GM21737 (cell line): Measurements from ENCODE around the gene TRMU.

Experiments used
- ATAC-seq: cut with Tn5 transposase; IDR thresholded peaks from one replicate; pipeline ENCODE4 v1.9.1; 2021; ENCODE audit warnings: mild to moderate bottlenecking, moderate library complexity; ENCODE audit not compliant: unreplicated experiment

Gene TRMU, protein sequence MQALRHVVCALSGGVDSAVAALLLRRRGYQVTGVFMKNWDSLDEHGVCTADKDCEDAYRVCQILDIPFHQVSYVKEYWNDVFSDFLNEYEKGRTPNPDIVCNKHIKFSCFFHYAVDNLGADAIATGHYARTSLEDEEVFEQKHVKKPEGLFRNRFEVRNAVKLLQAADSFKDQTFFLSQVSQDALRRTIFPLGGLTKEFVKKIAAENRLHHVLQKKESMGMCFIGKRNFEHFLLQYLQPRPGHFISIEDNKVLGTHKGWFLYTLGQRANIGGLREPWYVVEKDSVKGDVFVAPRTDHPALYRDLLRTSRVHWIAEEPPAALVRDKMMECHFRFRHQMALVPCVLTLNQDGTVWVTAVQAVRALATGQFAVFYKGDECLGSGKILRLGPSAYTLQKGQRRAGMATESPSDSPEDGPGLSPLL

DNA sequence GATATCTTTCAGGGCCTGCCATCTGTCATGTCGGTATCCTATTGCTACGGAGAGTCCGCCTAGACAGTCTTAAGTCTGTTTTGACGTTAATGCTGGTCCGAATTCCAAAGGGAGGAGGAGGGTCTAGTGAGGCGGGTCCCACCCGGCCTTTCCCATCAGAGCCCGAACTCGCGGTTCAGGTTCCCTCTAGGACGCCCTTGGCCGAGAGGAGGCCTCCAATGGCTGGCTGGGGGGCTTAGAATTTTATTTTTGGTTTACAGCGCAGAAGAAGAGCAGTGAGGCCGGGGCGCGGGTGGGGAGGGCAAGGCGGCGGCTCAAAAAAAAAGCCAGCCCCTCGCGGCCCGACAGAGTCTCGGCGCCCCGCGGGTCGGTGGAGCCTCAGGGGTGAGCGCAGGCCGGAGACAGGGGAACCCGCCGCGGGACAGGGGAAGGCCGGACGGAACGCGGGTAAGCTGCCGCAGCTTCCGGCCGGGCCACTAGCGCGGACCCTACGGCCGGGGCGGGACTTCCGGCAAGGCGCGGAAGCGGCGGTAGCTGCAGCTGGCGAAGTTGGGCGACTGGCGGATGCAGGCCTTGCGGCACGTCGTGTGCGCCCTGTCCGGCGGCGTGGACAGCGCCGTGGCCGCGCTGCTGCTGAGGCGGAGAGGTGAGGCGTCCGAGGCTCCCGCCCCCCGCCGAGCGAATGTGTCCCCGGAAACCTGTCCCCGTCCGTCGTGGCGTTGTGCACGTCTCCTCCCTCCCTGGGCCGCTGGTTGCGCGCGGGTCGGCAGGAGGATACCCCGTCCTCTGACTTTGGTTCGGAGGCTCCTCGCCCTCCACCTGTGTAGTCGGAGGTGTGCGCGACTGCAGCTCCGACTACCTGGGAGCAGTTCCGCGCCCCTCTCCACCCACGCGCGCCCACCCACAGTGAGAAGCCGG, at the start of gene TRMU:
Gene TRMU (plus strand): TSS at position 514 of the 918 bp plus-strand sequence. CDS start 51 bp downstream, at position 565.
- ATAC-seq: peak; percentile 77

DNA sequence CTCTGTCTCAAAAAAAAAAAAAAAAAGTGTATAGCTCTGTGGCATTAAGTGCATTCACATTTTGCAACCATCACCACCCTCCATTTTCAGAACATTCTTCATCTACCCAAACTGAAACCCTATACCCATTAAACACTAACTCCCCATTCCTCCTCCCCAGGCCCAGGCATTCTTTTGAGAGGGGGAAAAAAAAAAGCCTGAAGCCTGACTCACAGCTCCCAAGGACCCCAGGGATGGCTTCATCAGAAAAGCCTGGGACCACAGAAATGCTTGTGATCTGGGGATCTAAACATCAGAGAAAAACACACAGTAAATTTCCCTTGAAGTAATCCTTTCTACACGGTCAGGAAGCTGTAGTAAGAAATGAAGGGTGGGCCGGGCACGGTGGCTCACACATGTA, 49.5 kb upstream of the TRMU start:
- ATAC-seq: no peak

DNA sequence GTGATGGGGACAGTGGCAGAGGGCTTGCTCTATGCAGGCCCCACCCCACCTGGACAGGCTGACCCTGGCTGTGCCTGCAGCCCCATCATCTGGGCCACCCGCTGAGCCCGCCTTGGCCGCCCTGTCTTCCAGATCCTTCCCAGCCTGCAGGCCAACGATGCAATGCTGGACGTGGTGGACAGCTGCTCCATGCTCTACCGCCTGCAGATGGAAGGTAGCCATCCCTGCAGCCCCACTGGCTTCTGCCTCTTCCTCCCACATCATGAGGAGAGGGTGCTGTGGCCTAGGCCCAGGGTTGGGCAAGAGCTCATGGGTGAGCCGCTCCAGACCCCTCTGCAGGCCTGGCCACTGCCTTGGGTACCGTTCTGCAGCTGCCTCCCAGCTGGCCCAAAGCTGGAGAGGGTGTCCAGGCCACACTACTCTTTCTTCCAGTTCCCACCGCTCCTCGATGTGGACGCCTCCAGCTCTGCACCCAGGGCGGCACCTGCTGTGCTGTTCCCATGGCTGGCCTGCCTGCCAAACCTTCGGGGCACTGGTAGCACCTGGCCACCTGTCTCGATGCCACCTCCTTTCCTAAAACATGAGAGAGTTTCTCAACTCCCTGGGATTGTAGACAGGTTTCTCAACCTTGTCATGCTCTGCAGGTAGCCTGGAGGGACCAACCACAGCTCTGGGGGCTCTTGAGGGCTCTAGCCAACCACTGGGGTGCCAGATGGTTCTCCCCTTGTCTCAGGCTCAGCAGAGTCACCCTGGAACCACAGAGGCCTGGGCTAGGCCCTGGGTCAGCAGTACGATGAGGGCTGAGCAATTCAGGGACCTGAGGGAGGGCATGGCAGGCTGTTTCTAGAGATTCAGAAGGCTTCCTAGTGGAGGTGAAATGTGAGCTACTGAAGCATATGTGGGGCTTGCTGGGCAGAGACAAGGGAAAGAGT, 48.3 kb upstream of the TRMU start:
- ATAC-seq: no peak

DNA sequence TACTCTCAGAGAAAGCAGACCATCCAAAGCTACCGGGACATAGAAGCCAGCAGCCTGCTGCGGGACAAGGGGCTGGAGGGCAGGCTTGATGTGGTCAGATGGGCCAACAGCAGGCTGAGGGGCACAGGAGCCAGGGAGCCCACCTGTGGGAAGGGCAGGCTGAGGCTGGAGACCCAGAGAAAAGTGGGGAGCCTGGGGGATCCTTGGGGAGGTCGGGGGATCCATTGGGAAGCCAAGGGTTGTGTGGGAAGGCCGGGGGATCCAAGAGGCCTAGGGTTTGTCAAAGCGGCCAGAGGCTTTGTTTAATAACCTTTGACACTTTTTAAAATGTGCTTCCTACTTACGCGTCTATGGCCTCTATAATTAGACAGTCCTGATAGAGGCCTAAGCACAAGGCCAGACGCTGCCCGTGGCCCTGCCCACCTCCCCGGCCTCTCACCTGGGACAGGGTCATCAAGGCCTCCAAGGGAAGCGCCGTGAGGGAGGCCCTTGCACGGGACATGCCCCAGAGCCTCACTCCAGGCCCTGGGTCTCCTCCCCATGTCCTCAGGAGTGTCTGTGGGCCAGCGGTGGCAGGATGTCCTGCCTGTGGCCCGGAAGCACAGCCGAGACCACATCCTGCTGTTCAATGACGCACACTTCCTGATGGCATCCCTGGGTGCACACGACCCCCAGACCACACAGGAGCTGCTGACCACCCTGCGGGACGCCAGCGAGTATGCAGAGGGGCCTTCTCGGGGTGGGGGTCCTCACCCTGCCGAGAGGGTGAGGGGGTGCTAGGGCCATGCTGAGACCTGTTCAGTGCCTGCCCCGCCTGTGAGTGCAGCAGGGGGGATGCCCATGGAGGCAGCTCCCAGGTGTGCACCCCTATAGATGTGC, 47.4 kb upstream of the TRMU start:
- ATAC-seq: peak; percentile 66

DNA sequence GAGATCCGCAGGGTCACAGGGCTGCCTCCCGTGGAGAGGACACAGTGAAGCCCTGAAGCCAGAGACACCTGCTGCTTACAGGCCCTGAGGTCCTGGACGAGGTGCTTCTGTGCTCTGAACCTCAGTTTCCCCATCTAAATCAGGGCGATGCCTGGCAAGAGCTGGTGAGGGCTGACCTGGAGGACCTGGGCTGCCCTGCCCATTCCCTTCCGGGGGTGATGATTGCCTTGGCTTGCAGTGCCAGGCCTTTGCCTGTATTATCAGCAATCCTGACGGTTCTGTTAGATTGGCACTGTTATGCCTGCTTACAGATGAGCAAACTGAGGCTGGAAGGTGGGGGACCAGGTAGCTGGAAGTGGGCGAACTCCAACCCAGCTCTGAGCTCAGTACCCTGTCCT, 46.7 kb upstream of the TRMU start:
- no peak for ATAC-seq

DNA sequence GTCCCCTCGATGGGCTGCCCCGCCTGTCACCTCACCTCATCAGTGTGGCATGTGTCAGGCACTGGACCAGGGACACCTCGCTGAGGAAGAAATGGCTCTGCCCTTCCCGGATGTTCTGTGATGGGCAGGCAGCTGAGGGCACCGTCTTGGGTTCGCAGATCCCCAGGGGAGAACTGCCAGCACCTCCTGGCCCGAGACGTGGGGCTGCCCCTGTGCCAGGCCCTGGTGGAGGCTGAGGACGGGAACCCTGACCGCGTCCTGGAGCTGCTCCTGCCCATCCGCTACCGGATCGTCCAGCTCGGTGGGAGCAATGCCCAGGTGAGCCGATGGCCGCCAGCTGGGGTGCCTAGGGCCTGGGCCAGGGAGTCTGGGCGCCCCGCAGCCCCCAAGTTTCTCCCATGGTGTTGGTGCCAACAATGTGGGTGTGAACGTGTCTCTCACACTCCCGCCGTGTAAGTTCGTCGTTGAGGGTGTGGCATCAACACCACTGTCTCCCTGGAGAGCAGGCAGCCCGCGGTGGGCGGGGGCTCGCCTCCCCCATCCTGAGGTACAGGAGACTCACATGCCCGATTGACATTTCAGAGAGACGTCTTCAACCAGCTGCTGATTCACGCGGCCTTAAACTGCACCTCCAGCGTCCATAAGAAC, 46.1 kb upstream of the TRMU start:
- no peak for ATAC-seq

DNA sequence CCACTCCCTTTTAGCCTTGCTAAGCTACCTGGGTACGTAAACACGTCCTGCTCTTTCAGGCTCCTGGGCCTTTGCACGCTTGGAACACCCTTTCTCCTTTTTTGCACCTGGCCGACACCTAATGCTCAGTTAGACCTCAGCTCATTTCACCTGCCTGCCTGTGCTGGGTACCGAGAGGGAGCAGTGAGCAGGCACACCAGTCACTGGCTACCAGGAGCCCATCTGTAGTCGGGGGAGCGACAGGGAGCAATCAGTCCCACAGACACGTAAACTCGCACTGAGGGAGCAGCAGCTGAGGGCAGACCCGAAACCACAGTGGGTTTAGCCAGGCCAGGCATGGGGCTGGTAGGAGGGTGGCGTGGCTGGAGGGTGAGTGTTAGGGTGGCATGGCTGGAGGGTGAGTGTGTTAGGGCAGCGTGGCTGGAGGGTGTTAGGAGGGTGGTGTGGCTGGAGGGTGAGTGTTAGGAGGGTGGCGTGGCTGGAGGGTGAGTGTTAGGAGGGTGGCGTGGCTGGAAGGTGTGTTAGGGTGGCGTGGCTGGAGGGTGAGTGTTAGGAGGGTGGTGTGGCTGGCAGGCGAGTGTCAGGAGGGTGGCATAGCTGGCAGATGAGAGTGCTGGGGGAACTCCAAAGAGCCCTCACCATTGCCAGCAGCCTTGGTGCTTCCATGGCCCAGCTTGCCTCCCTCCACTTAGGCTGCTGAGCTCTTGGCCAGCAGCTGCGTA, 45.2 kb upstream of the TRMU start:
- ATAC-seq: no peak

DNA sequence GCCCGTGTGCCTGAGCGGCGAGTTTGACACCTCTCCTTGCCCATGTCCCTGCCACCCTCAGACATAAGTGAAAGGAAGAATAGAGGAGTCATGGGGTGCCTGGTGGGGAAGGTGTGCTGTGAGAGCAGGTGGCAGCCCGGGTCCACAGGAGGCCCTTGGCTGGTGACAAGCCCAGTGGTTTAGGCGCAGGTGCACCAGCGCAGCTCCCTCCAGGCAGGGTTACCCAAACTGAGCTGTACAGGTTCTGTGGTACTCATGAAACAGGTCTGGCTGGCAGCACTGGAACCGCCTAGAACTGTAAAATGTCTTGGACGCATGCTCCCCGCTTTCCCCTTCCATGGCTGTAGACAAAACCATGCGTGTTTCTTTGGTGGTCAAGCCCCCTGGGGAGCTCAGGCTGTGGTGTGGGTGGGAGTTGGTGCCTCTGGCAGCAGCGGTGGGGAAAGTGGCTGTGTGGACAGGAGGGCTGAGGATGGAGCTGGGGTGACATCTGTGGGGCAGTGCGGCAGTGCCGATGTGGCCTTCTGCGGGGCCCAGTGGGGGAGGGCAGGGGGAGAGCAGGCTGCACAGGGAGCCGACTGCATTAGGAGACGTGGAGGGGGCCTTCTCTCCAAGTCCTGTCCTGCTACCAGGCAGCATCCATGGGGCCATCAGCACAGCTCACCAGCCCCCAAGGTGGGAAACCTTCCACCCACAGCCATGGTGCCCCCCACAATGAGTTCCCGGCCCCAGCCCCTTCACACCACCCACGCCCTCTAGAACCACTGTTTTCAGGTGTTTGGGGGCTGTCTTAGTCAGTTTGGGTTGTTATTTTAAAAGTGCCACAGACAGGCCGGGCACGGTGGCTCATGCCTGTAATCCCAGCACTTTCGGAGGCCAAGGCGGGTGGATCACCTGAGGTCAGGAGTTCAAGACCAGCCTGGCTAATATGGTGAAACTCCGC, 44.4 kb upstream of the TRMU start:
- no peak for ATAC-seq

DNA sequence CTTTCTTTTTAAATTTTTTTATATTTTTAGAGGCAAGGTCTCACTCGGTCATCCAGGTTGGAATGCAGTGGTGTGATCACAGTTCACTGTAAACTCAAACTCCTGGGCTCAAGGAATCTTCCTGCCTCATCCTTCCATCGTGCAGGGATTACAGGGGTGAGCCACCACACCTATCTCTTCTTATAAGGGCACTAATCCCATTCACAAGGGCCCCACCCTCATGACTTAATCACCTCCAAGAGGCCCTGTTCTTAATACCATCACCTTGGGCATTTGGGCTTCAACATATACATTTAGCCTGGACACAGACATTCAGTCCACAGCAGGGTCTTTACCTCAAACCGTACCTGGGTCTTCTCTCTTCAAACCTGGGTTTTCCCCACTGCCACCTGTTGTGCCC, 43.3 kb upstream of the TRMU start:
- ATAC-seq: no peak

DNA sequence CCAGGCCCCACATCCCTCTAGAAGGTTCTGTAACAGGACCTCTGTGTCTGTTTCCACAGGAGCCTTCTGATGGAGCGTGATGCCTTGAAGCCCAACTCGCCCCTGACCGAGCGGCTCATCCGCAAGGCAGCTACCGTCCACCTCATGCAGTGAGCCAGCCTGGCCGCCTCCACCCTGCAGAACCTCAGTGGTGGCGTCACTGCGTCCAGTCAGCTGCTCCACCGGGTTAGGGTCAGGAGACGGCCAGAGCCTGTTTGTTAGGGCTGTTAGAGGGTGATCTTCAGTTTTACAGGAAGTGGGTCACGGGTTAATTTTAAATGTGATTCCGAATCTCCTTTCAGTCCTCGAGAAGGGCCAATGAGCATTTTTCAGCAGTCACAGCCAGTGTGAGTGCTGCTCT, 42.8 kb upstream of the TRMU start:
- no peak for ATAC-seq

DNA sequence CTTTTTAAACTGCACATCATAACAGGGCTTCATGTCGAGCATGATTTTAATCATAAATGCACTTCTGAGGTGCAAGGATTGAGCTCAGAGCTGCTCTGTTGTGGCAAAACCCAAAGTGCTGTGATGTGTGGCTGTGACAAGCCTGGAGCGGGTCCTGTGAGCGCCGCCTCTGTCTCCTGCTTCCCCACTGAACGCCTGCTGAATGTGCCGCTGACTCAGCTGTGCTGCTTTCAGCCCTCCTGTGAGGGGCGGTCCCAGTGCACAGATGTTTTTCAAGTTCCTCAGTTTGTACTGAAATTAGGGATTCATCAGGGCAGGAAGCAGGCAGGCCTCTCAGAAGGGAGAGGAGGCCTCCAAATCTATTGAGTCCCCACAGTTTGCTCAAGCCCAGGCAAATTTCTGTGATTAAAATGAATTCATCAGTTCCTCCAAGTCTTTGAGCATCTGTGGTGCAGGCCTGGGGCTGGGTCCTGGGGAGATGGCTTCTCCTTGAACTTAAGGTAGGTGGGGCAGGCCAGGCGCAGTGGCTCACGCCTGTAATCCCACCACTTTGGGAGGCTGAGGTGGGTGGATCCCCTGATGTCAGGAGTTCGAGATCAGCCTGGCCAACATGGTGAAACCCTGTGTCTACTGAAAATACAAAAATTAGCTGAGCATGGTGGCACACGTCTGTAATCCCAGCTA, 41.8 kb upstream of the TRMU start:
- ATAC-seq: no peak

DNA sequence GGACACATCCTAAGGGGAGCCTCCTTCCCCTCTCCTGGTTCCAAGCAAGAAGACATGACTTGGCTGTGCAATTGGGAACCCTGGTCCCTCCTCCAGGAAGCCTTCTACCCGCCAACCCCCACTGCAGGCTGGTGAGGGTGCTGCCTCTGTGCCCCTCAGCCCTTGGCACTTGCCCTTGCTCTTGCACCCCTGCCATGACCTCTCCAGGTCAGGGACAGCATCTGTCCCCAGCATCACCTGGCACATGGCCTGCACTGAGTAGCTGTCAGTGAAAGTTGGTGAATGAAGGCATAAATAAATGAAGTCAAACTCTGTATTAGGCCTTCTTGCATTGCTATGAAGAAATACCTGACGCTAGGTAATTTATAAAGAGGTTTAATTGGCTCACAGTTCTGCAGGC, 40.7 kb upstream of the TRMU start:
- ATAC-seq: no peak

DNA sequence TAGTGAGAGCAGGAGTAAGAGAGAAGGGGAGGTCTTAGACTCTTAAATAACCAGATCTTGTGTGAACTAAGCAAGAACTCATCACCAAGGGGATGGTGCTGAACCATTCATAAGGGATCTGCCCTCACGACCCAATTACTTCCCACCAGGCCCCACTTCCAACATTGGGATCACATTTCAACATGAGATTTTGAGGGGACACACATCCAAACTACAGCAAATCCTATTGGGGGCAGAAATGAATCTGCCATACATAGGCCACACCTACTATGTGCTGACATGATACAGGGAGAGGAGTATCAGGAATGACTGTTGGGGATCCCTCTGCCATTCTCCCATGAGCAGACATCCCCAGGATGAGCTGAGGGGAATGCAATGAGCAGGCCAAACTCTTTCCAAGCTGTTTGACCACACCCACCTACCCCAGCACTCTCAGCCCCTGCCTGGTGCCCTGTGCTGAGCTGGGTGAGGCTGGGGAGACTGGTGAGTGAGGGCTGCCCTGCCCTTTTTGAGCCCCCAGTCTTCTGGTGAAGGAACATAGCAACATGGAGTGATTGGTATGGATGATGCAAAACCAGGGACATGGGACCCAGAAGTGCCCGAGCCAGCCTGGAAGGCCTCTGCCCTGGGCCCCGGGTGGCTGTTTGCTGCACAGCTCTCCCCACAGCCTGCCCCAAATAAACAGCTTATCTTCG, 40.1 kb upstream of the TRMU start:
- ATAC-seq: no peak

DNA sequence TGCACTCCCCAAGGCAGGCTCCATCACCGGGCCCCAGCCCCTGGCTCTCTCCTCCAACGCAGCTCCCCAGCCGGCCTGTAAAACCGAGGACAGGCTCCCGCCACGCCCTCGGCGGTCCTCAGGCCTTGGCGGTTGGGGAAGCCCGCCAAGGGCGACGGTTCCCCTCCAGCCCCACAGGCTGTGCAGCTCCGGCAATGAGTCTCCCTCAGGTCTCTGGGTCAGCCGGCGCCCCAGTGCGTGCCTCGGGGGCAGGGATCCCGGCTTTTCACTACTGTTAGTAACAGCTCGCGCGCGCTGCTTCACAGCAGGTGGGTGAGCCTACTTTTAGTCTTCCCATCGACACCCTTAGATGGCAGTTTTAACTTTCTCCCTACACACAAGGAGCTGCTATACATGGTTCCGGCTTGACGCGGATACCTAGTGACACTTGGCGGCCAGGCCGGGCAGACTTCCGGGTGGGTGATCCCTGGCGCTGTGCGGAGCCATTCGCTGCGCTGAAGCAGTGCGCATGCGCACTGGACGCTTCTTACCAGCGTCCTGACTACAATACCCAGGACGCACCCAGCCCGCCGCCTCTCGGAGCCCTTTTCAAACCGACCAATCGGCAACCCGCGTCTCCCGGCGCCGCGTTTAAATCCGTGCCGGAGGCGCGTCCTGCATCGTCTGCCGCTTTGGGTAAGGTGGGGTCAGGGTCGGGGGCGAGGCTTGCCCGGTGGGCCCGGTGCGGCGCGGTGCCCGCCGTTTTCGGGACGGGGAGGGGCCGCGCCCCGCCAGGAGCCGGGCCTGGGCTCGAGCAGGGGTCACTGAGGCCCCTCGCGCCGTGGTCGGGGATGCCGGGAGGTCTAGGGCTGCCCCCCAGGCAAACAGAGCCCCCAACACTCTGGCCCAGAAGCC, 39.0 kb upstream of the TRMU start, which contains the start of gene GTSE1:
Gene GTSE1 (plus strand): TSS at position 614 of the 894 bp plus-strand sequence. CDS start 531 bp downstream, outside the sequence.
- ATAC-seq: peak; percentile 84

DNA sequence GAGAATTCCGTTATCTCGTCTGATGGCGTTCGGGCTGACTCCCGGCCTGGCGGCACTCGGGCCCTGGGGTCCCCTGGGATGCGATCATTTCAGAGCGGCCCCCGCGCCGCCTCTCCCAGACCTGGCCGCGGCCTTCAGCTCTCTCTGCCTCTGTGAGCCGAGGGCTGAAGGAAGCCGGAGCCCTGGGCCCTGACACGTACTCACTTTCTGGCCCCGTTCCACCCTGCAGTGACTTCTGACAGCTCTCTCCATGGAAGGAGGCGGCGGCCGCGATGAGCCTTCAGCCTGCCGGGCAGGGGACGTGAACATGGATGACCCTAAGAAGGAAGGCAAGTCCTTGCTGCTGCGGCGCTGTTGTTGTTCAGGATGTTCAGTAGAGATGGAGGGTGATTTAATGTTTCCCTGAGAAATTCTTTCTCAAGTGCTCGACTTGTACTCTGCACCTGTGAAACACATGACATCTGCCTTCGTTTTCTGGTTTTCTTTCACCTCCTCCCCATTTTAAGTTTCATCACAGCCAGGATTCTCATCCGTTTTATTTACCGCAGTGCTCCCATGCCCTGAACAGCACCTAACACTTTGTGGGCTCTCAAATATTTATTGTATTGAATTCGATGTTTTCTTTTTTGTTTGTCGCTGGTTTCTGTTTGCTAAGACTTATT, 38.2 kb upstream of the TRMU start:
- peak; percentile 14 for ATAC-seq
